NK-92 (cell line): ENCODE measurements around the gene GSTM4.
A peak's percentile ranks its signal among the peaks of the same experiment; 100 is the strongest.

Experiments used
- DNase-seq: peaks from one replicate; lab custom pipeline; 2025; ENCODE audit not compliant: unreplicated experiment; lab: John Stamatoyannopoulos, UW

GSTM4 gene

DNA sequence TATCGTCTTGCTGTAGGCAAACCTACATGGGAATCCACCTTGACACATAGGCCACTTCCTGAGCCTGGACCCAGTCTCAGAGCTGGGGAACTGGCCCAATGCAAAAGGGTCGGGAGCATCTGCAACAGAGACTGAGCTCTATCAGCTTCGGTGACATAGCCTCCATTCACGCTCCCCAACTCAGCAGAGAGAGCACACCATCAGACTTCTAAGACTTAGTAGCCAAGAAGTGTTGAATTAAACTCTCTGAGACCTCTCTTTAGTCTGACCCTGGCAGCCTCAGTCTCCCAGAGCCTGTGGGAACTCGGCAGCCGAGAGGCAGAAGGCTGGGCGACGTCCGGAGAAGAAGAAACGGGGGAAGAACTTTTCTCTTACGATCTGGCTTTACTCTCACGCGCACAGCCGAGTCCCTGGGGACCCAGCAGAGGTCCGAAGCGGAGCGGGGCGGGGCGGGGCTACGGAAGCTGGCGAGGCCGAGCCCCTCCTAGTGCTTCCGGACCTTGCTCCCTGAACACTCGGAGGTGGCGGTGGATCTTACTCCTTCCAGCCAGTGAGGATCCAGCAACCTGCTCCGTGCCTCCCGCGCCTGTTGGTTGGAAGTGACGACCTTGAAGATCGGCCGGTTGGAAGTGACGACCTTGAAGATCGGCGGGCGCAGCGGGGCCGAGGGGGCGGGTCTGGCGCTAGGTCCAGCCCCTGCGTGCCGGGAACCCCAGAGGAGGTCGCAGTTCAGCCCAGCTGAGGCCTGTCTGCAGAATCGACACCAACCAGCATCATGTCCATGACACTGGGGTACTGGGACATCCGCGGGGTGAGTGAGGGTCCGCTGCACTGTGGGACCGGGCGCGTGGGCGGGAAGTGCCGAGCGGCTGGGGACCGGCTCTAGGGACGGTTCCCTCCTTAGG is at the start of gene GSTM4:
TSS of gene GSTM4 (plus strand) at position 485 of the 905 bp plus-strand sequence. CDS start at position 776, 291 bp downstream.
- no peak for DNase-seq

DNA sequence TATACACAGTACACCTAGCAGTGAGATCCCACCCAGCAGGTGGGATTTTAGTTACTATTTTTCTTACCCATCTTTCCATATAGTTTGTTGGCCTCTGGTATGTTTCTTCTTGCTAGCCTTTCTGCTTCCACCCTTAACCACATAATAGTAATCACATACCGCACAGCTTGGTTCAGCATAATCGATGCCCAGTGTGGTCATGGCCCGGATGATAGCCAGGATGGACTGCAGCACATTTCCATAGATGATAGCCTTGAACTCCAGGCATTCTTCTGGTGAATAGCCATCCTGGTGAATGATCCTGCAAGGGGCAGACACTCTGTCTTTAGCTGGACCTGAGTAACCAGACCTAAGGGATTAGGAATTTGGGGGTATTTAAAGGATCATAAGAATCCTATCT is 46.0 kb upstream of the GSTM4 start:
- DNase-seq: no peak

DNA sequence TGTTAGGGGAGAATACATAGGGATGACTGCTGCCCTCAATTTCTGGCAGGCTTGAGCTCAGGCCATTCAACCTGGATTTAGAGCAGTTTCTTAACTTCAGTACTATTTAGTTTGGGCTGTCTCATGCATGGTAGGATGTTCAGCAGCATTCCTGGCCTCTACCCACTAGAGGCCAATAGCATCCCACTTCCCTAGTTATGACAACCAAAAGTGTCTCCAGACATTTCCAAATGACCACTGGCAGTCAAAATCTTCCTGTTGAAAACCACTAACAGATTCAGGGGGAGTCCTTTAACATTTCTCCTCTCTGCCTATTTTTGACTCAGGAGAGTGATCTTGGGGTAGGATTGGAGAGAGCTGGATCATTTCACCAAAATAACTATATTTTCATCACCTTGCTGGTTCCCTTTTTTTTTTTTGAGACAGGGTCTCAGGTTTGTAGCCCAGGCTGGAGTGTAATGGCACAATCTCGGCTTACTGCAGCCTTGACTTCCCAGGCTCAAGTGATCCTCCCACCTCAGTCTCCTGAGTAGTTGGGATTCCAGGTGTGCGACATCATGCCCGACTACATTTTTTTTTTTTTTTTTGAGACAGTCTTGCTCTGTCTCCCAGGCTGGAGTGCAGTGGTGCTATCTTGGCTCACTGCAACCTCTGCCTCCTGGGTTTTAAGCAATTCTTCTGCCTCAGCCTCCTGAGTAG is 45.1 kb upstream of the GSTM4 start:
- no peak for DNase-seq

DNA sequence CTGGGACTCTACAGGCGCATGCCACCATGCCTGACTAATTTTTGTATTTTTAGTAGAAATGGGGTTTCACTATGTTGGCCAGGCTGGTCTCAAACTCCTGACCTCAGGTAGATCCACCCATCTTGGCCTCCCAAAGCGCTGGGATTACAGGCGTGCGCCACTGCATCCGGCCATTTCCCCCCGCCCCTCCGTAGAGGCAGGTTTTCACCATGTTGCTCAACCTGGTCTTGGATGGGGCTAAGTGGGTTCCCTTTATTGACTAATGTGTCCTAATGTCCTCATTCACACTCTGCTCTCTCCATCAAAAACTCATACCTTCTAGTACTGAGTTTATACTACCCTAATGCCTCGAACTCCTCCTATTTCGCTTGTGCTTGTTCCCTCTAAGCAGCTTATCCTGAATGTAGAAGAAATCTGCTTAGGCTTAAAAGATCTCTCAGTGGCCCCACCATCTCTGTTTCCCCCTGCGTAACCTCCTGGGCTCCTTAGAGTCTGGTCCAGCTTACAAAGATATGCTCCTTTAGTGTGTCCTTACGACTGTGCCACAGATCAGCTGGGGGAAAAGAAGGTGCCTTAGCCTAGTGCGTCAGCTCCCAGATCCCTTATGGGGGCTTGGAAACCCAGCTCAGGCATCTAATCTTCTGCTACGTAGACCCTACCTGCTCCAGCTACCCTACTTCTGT is 44.5 kb upstream of the GSTM4 start:
- DNase-seq: no peak

DNA sequence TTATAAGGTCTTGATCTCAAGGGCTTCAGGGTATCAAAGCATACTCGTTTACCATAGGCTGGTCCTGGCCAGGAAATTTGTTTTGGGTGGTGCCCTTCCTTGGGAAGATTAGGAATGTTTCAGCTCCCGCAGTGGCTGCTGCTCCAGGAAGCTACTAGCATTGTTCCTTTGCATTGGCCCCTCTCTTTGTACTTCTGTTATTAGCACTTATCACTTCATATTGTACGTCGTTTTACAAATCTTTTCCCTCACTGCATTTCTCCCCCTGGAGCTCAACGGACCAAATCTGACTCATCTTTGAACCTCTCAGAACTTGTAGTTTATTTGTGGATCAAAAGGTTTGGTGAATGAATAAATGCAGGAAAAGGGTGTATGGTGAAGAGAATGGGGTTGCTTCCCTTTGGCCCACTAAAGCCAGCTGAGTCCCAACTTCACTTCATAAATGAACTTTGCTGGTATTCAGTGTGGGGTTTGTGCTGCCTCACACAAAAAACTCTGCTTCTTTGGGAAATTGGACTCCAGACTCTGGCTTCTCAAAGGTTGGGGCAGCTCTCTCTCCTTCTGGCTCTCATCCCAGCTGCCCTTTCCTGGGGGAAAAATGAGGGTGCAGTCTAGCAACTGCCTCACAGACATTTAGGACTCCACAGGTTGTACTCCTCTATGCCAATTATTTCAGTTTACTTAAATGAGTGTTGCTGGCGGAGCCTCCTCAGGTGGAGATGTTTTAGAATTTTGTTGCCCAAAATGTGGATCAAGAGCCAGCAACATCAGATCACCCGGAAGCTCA is 42.3 kb upstream of the GSTM4 start:
- no peak for DNase-seq

DNA sequence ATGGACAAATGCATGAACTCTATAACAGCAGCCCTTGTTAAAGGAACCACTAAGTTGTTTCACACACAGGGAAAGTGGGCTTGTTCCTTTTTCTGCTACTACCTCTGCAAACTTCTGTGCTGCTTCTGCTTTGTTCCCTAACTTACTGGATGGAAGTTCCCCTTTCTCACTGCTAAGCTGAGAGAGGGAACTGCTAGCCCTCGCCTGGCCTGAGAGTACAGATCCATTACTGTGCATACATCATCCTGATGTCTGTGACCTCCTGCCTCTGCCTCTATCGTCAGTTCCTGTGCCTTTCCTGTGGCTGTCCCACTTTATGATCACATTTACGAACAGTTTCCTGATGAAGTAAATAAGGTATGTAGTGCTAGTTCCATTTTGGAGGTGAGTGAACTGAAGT is 40.0 kb upstream of the GSTM4 start:
- DNase-seq: no peak

DNA sequence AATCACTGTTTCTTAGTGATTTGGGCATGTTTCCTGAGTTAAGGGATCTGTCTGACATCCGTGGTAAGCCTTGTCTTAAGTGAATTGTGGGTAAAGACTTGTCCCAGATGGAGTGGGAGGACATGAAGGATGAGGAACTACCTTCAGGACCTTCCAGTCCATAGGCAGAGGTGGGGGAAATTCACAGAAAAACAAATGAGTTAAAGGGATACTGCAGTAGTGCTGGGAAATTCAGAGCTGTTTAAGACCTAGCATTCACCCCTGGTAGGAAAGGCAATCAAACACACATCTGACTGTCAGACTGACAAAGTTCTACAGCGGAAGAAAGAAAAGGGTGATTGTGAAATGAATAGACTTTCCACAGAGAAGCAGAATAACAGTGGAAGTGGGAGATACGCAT is 39.5 kb upstream of the GSTM4 start:
- no peak for DNase-seq

DNA sequence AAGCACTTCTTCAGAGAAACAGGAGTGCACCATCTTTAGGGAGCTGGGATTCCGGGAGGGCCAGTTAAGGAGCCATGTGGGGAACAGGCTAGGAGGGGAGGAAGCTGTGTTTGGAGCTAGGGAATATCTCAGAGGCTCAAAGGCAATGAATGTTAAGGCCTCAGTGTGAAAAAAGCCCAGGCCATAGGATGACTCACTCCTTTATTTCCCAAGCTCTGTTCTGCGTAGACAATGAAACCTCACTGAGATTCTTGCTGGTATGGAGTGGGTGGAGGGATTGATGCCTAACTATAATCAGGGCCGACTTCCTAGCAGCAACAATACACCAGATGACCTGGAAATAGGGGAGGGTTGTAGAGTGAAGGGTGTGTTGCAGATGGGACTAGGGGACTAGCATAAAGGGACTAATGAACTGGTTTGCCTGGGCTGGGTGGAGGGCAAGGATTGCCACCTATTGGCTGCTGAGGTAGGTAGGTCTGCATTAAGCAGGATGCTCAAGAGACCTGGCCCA is 38.6 kb upstream of the GSTM4 start:
- no peak for DNase-seq

DNA sequence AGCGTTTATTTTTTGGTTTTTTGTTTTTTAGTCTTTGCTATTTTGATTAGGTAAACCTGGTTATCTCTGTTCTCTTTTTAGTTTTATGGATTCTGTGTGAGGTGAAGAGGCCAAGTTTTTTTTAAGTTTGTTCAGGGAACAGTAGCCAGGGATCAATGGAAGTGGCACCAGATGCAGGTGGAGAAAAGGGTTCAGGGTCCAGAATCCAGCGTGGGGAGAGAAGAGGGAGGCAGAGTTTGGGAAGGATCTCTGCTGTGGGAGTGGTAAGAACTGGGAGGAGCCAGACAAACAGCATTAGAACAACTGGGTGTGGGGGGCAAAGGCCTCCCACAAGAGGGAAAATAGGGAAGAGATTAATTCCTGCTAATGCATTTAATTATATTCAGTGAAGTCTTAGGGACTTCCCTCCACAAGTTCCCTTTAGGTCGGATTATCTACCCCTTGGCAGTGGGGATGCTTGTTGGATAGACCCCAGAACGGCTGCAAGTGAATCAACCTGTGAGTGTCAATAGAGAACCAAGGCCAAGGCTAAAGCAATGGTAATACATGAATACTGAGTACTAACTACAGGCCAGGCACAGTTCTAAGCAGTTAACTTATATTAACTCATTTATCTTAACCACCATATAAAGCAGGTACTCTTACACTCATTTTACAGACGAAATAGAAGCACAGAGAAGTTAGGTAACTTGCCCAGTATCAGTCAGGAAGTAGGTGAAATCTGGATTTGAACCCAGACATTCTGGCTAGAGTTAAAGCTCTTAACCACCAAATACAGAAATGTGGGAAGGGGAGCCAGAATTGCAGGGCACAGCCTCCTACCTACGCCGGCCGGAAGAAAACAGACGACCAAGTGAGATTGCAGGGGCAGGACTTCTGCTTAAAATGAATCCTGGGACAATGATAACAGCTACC is 37.0 kb upstream of the GSTM4 start:
- DNase-seq: no peak

DNA sequence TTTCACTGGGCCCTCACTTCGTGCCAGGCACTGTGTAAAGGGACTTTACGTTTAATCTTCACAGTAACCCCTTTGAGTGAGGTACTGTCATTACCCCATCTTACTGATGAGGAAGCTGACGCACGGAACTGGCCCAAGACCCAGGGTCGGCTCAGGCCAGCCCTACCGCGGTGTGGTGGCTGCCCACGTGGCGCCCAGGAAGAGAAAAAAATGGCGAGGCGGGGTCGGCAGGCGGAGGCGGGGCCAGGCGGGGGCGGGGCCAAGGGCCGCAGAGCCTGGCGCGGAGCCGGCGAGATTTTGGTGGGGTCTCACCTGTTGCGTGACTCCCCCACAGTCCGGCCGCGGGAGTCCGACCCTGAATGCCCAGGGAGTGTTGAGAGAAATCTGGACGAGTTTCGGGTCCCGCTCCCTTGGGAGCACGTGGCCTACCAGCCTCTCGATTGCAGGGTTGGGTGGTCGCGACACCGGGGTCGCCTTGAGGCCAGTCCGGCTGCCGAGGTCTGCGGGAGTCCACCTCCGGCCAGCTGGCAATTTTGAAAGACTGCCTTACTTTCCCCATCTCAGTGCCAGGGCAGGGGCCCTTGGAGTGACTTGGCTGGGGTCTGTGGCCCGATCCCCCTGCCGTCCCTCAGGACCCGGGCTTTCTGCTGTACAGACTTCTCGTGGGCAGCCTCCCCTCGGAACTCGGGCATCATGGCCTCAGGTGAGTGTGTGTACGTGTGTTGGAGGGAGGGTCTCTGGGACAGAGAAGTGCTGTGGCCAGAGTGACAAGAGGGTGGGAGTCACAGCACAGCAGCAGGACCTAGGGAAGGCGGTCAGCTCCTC is 36.1 kb upstream of the GSTM4 start, which contains the start of the genes AMPD2 and GNAT2:
TSS of gene AMPD2 (plus strand) at position 262 of the 825 bp plus-strand sequence. CDS start 1,339 bp downstream, outside the sequence.
TSS of gene GNAT2 (minus strand) at position 41 of the 825 bp plus-strand sequence. CDS start 6,746 bp downstream, outside the sequence.
- DNase-seq: no peak

DNA sequence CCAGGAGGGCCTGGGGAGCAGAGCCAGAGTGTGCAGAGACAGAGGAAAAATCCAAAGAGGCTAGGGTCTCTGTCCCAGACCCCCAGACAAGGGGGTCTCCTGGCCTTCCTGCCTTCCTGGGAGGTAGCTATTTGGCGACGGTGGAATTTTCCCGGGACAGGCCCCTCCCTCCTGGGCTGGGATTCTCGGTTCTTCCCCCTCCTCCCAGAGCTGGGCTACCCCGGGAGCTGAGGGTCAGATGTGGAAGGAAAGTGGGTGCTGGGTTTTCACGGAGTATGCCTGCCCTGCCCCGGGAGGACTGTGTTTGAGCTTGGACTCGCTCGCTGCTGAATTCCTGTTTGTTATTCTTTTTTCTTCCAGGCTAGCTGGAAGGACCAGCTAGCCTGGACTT is 35.5 kb upstream of the GSTM4 start:
- no peak for DNase-seq

DNA sequence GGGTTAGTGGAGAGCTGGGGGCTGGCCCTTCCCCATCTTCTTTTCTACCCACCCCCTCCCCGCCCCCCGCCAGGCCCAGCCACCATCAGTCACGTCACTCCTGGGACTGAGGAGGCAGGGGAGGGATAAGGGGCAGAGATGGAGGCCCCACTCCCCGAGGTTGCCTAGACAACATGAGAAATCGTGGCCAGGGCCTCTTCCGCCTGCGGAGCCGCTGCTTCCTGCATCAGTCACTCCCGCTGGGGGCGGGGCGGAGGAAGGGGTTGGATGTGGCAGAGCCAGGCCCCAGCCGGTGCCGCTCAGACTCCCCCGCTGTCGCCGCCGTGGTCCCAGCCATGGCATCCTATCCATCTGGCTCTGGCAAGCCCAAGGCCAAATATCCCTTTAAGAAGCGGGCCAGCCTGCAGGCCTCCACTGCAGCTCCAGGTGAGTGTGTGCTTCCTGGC is 35.0 kb upstream of the GSTM4 start:
- peak; percentile 71 for DNase-seq

DNA sequence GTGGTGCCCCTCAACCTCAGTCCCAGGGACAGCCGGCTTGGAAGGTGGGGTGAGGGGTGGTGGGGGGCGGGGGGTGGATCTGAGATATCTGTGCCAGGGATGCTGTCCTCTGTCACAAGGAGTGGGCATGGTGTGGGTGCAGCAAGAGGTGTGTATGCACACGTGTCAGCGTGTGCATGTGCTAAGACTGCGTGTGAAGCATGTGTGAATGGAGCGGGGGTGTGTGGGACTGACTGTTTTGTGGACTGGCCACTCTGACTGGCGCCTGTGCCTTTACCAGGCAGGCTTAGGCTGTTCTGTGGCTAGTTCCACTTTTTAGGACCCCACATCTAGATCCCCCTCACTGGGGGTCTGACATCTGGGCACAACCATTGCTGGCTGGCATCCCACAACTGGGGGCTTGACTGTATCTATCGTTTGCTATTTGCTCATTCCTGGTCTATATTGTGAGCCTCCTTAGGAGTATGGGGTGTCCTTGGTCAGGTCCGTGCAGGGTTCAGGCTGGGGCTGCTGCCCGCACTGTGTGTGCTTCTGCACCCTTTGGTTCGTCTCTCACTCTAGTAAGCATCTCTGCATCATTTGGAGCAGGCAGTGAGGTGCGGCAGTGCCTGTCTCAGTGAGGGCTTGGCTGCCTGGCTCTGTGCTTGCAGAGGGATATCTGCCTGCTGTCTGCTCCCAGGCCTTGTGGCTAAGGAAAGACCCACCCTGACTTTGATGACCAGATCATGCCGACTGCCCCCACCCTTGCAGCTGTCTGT is 34.3 kb upstream of the GSTM4 start:
- DNase-seq: no peak

DNA sequence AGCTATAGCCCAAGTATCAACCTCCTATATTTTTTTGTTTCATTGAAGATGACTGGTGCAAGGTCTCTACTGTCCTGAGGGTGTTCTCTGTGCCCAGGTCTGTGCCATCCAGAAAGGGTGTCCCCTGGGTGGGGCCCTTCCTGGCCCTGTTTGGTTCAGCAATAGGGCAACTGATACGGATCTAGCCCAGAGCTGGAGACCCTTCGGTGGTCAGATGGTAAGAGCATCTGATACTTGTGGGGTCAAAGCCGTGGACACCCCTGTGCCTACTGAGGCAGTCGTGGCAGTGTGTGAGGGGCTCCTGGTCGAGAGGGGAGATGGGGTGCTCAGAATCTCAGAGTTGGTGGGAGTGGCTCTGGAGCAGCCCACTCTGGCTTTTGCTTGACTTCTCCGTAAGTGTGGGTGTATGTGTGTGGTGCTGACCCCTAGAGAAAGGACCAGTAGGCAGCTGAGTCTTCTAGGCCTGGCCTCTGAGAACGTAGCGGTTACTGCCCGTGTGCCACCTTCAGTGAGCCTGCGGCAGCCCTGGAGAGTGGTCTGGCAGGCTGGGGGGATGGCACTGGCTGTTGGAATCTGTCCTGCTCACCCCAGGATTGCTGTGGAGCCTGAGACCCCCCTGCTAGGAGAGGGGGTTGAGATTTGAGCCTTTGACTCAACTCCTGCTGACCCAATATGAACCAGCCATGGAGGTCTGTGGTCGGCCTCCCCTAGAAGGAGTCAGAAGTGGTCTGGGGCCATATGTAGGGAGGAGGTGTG is 33.6 kb upstream of the GSTM4 start:
- no peak for DNase-seq

DNA sequence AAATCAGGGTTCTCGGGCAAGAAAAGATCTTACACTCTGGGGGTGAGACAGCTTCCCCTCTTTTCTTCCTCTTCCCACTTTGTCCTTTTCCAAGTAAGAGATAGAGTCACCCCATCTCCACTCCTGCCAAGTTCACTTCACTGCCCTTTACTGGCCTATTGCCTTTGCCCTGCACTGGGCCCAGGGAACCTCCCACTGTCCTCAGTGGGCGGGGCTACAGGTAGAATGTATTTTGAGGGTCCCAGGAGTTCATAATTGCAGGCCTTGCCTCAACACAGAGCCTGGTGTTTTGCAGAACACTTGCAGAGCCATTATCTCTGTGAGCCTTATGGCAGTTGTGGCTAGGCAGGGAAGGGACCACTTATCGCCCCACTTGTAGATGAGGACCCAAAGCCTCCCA is 33.0 kb upstream of the GSTM4 start:
- DNase-seq: no peak

DNA sequence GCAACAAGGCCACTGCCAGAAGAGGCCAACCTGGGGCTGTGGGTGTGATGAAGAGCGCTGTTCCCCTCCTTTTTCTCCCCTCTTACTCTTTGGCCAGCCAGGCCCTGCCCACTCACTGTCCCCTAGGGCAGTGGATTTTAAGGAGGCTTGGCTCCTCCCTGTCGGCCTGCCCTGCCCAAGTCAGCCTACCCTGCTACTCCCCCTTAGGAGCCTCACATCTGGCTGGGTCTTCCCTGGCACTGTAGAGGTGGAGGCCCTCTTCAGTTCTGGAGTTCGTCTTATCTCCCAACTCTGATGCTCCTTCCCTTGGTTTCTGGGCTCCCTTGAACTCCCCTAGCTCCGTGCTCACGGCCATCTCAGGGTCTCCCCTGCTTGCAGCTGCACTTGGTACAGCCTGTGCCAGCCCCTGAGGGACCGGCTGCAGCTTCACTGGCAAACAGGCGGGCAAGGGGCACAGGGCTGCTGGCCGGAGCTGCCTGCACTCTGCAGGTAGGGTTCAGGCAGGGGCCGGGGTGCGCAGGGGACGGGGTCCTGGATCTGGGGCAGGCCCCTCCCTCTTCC is 32.2 kb upstream of the GSTM4 start:
- DNase-seq: no peak
